Right lobe of liver (tissue), 4 donors: ENCODE data around the gene SLC30A1.

Experiments used
- CTCF ChIP-seq, 4 donors: fragments of 200-600 bp in 3 of 4; fragments of 450-650 bp in 1 of 4; IDR thresholded peaks; one replicate each; pipeline versions ENCODE4 v1.5.1 to v1.8.0; 2016 to 2022; ENCODE audit warnings: antibody characterized with exemption in 4 of 4, mild to moderate bottlenecking in 2 of 4
- POLR2A ChIP-seq: fragments of 450-650 bp; IDR thresholded peaks from one replicate; pipeline ENCODE4 v1.6.1; 2017; ENCODE audit warnings: antibody characterized with exemption, mild to moderate bottlenecking
- donor health status: DM: no; HTN: no; CAD: no.
- donor health status: DM: no; HTN: no; CAD: no.
- donor health status: DM: no; HTN: yes; CAD: no.

GRCh38 chr1:211614615-211615014, 35.7 kb upstream of the SLC30A1 start:
- no peak for TF ChIP-seq CTCF (IDR thresholded peaks at IDR 0.05)
- TF ChIP-seq POLR2A: no peak
